ENCODE results near the gene RETREG3.

The RETREG3 gene

GRCh38 chr17:42562388-42563142, 46.6 kb downstream of the RETREG3 start:
- H3K36me3 ChIP-seq (replicated peaks; ENCODE audit: insufficient read depth, low read length) = no peaks in the 10 kb centered on the region
- TF ChIP-seq CTCF (IDR thresholded peaks at IDR 0.05; ENCODE audit: low read length) (no peak), EZH2phosphoT487 (IDR thresholded peaks at IDR 0.05; ENCODE audit: low read length) (no peak), EZH2 (optimal IDR thresholded peaks at IDR 0.05; ENCODE audit: low read depth, low read length) (no peak)
- H2AFZ ChIP-seq (ENCODE audit: low read length) = no peak overlapping the region
- no peaks in the 10 kb centered on the region for H3K27me3 ChIP-seq (replicated peaks; ENCODE audit: insufficient read depth, low read length)
- H3K9me2 ChIP-seq (replicated peaks; ENCODE audit: insufficient read depth, low read length) = no peaks in the 10 kb centered on the region
- H3K9ac ChIP-seq (ENCODE audit: low read length) = peak overlapping the region; percentile 91
- H3K4me1 ChIP-seq (ENCODE audit: low read length) = peaks cover 17% of the 10 kb centered on the region
- H3K27ac ChIP-seq (ENCODE audit: low read length) = peak overlapping the region; percentile 58; the same call in 1 of the 2 replicates
- DNase-seq = no peak
- peaks cover 13% of the 10 kb centered on the region; the same call in 1 of the 2 replicates for H3F3A ChIP-seq (ENCODE audit: insufficient read depth, low read length)
- peak overlapping the region; percentile 93 for H3K4me3 ChIP-seq (ENCODE audit: low read length)
- H4K20me1 ChIP-seq (ENCODE audit: insufficient read depth, low read length) = no peaks in the 10 kb centered on the region
- no peaks in the 10 kb centered on the region for H3K9me3 ChIP-seq (replicated peaks; ENCODE audit: insufficient read depth, low read length)
- peaks cover 43% of the 10 kb centered on the region for H3K79me2 ChIP-seq (ENCODE audit: low read length)
- peak overlapping the region; percentile 90 for H3K4me2 ChIP-seq (ENCODE audit: low read depth, low read length)

DNA sequence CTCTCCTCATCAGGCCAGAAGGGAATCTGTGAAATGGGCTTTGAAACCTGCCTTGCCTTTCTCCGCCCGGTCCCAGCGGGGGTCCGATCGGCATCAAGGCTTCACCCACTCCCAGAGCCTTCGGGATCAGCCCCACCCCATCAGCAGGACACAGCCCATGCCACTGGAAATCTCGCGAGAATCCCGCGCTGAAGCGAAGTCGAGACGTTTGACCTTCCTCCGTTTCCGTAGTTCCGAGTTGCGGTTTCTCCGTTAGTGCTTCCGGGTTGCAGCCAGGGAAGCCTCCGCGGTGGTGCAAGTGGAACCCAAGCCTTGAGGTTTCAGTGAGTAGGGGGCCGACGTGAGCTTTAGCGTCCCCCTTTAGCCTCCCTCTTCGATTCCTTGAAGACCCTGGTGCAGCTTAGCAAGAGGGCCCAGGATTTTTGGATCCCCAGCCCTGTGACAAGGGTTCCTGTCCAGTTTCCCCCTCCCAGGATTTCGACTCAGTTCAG, 47.2 kb downstream of the RETREG3 start, which contains the start of gene COASY:
COASY (plus strand) TSS at position 252 of the 491 bp plus-strand sequence. CDS start 475 bp downstream, outside the sequence.
- Histone ChIP-seq H3F3A (ENCODE audit: insufficient read depth, low read length) (peaks cover 13% of the 10 kb centered on the region; the same call in 1 of the 2 replicates), H3K79me2 (ENCODE audit: low read length) (peaks cover 36% of the 10 kb centered on the region), H4K20me1 (ENCODE audit: insufficient read depth, low read length) (no peaks in the 10 kb centered on the region), H3K9me2 (replicated peaks; ENCODE audit: insufficient read depth, low read length) (no peaks in the 10 kb centered on the region), H3K4me3 (ENCODE audit: low read length) (peak within 1 kb of the TSS; percentile 93), H3K4me1 (ENCODE audit: low read length) (peaks cover 17% of the 10 kb centered on the region), H3K27ac (ENCODE audit: low read length) (peak within 1 kb of the TSS; percentile 58; the same call in 1 of the 2 replicates), H2AFZ (ENCODE audit: low read length) (peak within 1 kb of the TSS; percentile 66), H3K9ac (ENCODE audit: low read length) (peak within 1 kb of the TSS; percentile 91), H3K36me3 (replicated peaks; ENCODE audit: insufficient read depth, low read length) (no peaks in the 10 kb centered on the region), H3K4me2 (ENCODE audit: low read depth, low read length) (peak within 1 kb of the TSS; percentile 90), H3K9me3 (replicated peaks; ENCODE audit: insufficient read depth, low read length) (no peaks in the 10 kb centered on the region), H3K27me3 (replicated peaks; ENCODE audit: insufficient read depth, low read length) (no peaks in the 10 kb centered on the region)
- TF ChIP-seq EZH2phosphoT487 (IDR thresholded peaks at IDR 0.05; ENCODE audit: low read length) (no peak), EZH2 (optimal IDR thresholded peaks at IDR 0.05; ENCODE audit: low read depth, low read length) (no peak), CTCF (IDR thresholded peaks at IDR 0.05; ENCODE audit: low read length) (no peak)
- DNase-seq = peak; percentile 98

GRCh38 chr17:42560246-42560645, 48.9 kb downstream of the RETREG3 start:
- Histone ChIP-seq H3F3A (ENCODE audit: insufficient read depth, low read length) (peaks cover 7% of the 10 kb centered on the region; the same call in 1 of the 2 replicates), H3K4me2 (ENCODE audit: low read depth, low read length) (no peak overlapping the region), H3K27me3 (replicated peaks; ENCODE audit: insufficient read depth, low read length) (no peaks in the 10 kb centered on the region), H3K4me1 (ENCODE audit: low read length) (peaks cover 10% of the 10 kb centered on the region), H2AFZ (ENCODE audit: low read length) (no peak overlapping the region), H3K4me3 (ENCODE audit: low read length) (no peak overlapping the region), H3K36me3 (replicated peaks; ENCODE audit: insufficient read depth, low read length) (no peaks in the 10 kb centered on the region), H3K27ac (ENCODE audit: low read length) (no peak overlapping the region), H4K20me1 (ENCODE audit: insufficient read depth, low read length) (no peaks in the 10 kb centered on the region), H3K9ac (ENCODE audit: low read length) (no peak overlapping the region), H3K79me2 (ENCODE audit: low read length) (peaks cover 30% of the 10 kb centered on the region), H3K9me3 (replicated peaks; ENCODE audit: insufficient read depth, low read length) (no peaks in the 10 kb centered on the region), H3K9me2 (replicated peaks; ENCODE audit: insufficient read depth, low read length) (no peaks in the 10 kb centered on the region)
- TF ChIP-seq EZH2 (optimal IDR thresholded peaks at IDR 0.05; ENCODE audit: low read depth, low read length) = no peak
- no peak for TF ChIP-seq EZH2phosphoT487 (IDR thresholded peaks at IDR 0.05; ENCODE audit: low read length)
- DNase-seq = no peak

Data from MM.1S (cell line).